Neural progenitor cell (in vitro differentiated cells): ENCODE data around the gene STAT4.

Experiments
- EZH2 ChIP-seq: fragments of 200-600 bp; sonication (generic); IDR thresholded peaks from 2 replicates; pipeline ENCODE4 v1.6.1; 2017; ENCODE audit warnings: antibody characterized with exemption, mild to moderate bottlenecking, moderate library complexity
- TF ChIP-seq, protein P1 (sequence below): fragments of 200-600 bp; sonication (generic); IDR thresholded peaks from 2 replicates; pipeline ENCODE4 v1.5.1; 2017; ENCODE audit warnings: antibody characterized with exemption, mild to moderate bottlenecking

DNA sequence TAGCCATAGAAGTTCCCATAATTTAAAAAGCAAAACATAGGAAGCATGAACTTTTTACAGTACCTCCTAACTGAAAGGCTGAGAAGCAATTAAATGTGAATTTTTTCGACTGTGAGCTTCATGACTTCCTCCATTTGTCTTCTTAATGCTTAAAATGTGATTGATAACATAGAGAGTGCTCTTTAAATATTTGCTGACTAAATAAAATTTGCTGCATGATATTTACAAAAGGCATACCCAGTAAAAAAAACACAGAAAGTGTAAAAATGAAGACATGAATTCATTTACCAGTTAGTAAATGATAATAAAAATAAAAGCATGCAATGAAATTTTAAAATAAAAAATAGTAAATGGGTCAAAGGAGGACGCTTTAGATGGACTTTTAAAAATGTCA is 21.9 kb downstream of the STAT4 start:
- TF ChIP-seq, protein P1, sequence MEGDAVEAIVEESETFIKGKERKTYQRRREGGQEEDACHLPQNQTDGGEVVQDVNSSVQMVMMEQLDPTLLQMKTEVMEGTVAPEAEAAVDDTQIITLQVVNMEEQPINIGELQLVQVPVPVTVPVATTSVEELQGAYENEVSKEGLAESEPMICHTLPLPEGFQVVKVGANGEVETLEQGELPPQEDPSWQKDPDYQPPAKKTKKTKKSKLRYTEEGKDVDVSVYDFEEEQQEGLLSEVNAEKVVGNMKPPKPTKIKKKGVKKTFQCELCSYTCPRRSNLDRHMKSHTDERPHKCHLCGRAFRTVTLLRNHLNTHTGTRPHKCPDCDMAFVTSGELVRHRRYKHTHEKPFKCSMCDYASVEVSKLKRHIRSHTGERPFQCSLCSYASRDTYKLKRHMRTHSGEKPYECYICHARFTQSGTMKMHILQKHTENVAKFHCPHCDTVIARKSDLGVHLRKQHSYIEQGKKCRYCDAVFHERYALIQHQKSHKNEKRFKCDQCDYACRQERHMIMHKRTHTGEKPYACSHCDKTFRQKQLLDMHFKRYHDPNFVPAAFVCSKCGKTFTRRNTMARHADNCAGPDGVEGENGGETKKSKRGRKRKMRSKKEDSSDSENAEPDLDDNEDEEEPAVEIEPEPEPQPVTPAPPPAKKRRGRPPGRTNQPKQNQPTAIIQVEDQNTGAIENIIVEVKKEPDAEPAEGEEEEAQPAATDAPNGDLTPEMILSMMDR, result no peak
- no peak for TF ChIP-seq EZH2
